DND-41 (cell line): ENCODE measurements around the gene PDGFB.

Experiments used
- EZH2 ChIP-seq: IDR thresholded peaks from 3 replicates; pipeline ENCODE4 v1.6.1; 2012; ENCODE audit warnings: borderline replicate concordance, low read depth, mild to moderate bottlenecking, moderate library complexity, low read length, inconsistent platforms; ENCODE audit not compliant: severe bottlenecking
- TF ChIP-seq, protein P1 (sequence below): IDR thresholded peaks from 2 replicates; pipeline ENCODE4 v1.5.1; 2012; ENCODE audit warnings: borderline replicate concordance, low read length, moderate library complexity, mild to moderate bottlenecking; ENCODE audit not compliant: poor library complexity, severe bottlenecking; ENCODE audit errors: extremely low read depth

DNA sequence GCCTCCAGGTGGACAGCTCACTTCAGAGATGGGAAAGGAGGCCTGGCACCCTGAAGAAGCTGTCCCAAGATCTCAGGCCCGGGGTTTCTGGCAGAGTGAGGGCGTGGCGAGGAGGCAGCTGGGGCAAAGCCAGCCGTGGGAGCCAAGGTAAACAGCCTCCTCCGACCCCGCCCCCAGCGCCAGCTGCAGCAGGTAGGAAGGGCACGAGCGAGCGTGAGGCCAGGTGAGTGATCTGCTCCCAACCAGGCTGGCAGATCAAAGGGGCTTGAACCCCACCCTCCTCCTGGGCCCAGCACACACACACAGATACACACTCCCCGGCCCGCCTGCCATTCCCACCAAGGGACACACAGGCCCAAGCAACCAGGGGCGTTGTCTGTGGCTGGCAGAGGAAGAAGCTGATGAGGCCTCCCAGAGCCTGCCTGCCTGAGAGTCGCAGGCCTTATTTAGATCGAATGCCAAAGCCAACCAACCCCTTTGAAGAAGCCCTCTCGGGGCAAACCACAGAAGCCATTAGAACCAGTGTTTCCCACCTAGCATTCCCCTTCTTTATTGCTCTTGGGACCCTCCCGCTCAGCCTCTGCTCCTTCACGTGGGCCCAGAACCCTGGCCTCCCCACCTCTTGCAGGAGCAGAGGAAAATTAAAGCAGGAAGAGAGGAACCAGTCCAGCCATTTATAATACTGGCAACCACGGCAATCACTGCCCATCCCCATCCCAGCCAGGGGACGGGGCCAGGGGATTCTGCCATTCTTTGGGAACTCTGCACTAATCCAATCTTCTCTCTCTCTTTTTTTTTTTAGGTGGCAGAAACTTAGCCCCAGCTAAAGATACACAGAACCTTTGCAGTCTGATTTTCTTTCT lies 5.0 kb downstream of the PDGFB start:
- TF ChIP-seq, protein P1, sequence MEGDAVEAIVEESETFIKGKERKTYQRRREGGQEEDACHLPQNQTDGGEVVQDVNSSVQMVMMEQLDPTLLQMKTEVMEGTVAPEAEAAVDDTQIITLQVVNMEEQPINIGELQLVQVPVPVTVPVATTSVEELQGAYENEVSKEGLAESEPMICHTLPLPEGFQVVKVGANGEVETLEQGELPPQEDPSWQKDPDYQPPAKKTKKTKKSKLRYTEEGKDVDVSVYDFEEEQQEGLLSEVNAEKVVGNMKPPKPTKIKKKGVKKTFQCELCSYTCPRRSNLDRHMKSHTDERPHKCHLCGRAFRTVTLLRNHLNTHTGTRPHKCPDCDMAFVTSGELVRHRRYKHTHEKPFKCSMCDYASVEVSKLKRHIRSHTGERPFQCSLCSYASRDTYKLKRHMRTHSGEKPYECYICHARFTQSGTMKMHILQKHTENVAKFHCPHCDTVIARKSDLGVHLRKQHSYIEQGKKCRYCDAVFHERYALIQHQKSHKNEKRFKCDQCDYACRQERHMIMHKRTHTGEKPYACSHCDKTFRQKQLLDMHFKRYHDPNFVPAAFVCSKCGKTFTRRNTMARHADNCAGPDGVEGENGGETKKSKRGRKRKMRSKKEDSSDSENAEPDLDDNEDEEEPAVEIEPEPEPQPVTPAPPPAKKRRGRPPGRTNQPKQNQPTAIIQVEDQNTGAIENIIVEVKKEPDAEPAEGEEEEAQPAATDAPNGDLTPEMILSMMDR = no peak
- TF ChIP-seq EZH2 = no peak
